HepG2 (cell line): ENCODE data around the gene POLA1. TPM values are rescaled to one million over a fixed set of nuclear protein-coding genes. Genes with fewer than 3 reads are reported as not detected.

ENCODE experiments used
- ARNT ChIP-seq: fragments of 450-650 bp; IDR thresholded peaks from 2 replicates; pipeline ENCODE4 v1.6.1; 2017
- ARNTL ChIP-seq: sonication (generic); formaldehyde crosslinking; IDR thresholded peaks from 2 replicates; pipeline ENCODE4 v1.4.0; 2020; ENCODE audit warnings: mild to moderate bottlenecking, missing genetic modification reagents
- CBX2 ChIP-seq, 2 experiments: fragments of 200-600 bp in 1 of 2; sonication (generic); formaldehyde crosslinking in 1 of 2; IDR thresholded peaks; 2 replicates each; pipeline versions ENCODE4 v1.7.0 to v1.8.1; 2018 to 2022; ENCODE audit warnings: low read depth in 2 of 2, low read length in 1 of 2, mild to moderate bottlenecking in 1 of 2, missing genetic modification reagents in 1 of 2
- FOSL2 ChIP-seq: sonication (generic); formaldehyde crosslinking; IDR thresholded peaks from 2 replicates; pipeline ENCODE4 v1.4.0; 2020; ENCODE audit warnings: missing genetic modification reagents
- JARID2 ChIP-seq: sonication (generic); formaldehyde crosslinking; IDR thresholded peaks from 2 replicates; pipeline ENCODE4 v1.8.1; 2023; ENCODE audit warnings: missing genetic modification reagents, inconsistent platforms; ENCODE audit not compliant: insufficient replicate concordance
- KDM6A ChIP-seq: IDR thresholded peaks from 2 replicates; pipeline ENCODE4 v1.6.1; 2016; ENCODE audit warnings: low read depth
- MATR3 ChIP-seq: sonication (generic); formaldehyde crosslinking; IDR thresholded peaks from 2 replicates; pipeline ENCODE4 v1.4.0; 2020; ENCODE audit warnings: missing genetic modification reagents
- MBD4 ChIP-seq: IDR thresholded peaks from 2 replicates; pipeline ENCODE4 v1.6.1; 2012; ENCODE audit warnings: low read length, inconsistent platforms, borderline replicate concordance
- MTF1 ChIP-seq: sonication (generic); formaldehyde crosslinking; IDR thresholded peaks from 2 replicates; pipeline ENCODE4 v1.5.0; 2020; ENCODE audit warnings: missing genetic modification reagents
- MXD4 ChIP-seq: IDR thresholded peaks from 2 replicates; pipeline ENCODE4 v1.6.1; 2016; ENCODE audit warnings: mild to moderate bottlenecking, missing biosample characterization, missing genetic modification reagents
- PCBP2 ChIP-seq: fragments of 200-400 bp; formaldehyde crosslinking; optimal IDR thresholded peaks from 2 replicates; pipeline ENCODE3; 2018; ENCODE audit warnings: low read length, low read depth; ENCODE audit not compliant: poor library complexity, severe bottlenecking
- PTBP1 ChIP-seq: fragments of 200-400 bp; formaldehyde crosslinking; IDR thresholded peaks from 2 replicates; pipeline ENCODE4 v1.6.1; 2018; ENCODE audit warnings: low read length, low read depth; ENCODE audit not compliant: poor library complexity, severe bottlenecking
- RAD51 ChIP-seq: fragments of 450-650 bp; IDR thresholded peaks from 2 replicates; pipeline ENCODE4 v1.6.1; 2016; ENCODE audit warnings: borderline replicate concordance
- SALL2 ChIP-seq: sonication (generic); formaldehyde crosslinking; IDR thresholded peaks from 2 replicates; pipeline ENCODE4 v1.8.1; 2023; ENCODE audit warnings: mild to moderate bottlenecking, missing genetic modification reagents, inconsistent platforms
- STAT6 ChIP-seq: sonication (generic); formaldehyde crosslinking; IDR thresholded peaks from 2 replicates; pipeline ENCODE4 v1.4.0; 2020; ENCODE audit warnings: missing genetic modification reagents, mild to moderate bottlenecking, borderline replicate concordance
- TCF12 ChIP-seq, 2 experiments: fragments of 450-650 bp in 1 of 2; sonication (generic) in 1 of 2; formaldehyde crosslinking in 1 of 2; IDR thresholded peaks; 2 replicates each; pipeline versions ENCODE4 v1.6.1 to v1.8.0; 2017 to 2022; ENCODE audit warnings: antibody characterized with exemption in 1 of 2, mild to moderate bottlenecking in 1 of 2, missing genetic modification reagents in 1 of 2, moderate library complexity in 1 of 2
- ZFY ChIP-seq: sonication (generic); formaldehyde crosslinking; IDR thresholded peaks from 2 replicates; pipeline ENCODE4 v1.4.0; 2020; ENCODE audit warnings: missing genetic modification reagents
- ZNF253 ChIP-seq: sonication (generic); formaldehyde crosslinking; IDR thresholded peaks from 2 replicates; pipeline ENCODE4 v1.8.0; 2022; ENCODE audit warnings: mild to moderate bottlenecking, missing genetic modification reagents, borderline replicate concordance
- ZNF335 ChIP-seq: sonication (generic); formaldehyde crosslinking; IDR thresholded peaks from 2 replicates; pipeline ENCODE4 v1.4.0; 2020; ENCODE audit warnings: missing genetic modification reagents
- ZNF496 ChIP-seq: sonication (generic); formaldehyde crosslinking; IDR thresholded peaks from 2 replicates; pipeline ENCODE4 v1.8.1; 2023; ENCODE audit warnings: mild to moderate bottlenecking, moderate library complexity, missing genetic modification reagents; ENCODE audit not compliant: insufficient replicate concordance
- ZNF713 ChIP-seq: sonication (generic); formaldehyde crosslinking; IDR thresholded peaks from 2 replicates; pipeline ENCODE4 v1.4.0; 2020; ENCODE audit warnings: mild to moderate bottlenecking, missing genetic modification reagents
- ZNF883 ChIP-seq: sonication (generic); formaldehyde crosslinking; IDR thresholded peaks from 2 replicates; pipeline ENCODE4 v1.5.1; 2020; ENCODE audit warnings: mild to moderate bottlenecking, missing genetic modification reagents; ENCODE audit errors: not compliant biosample characterization
- polyA plus RNA-seq, 8 experiments: library from polyadenylated mRNA; depleted of rRNA in 3 of 8; stranded (reverse) in 7 of 8; unstranded in 1 of 8; fragments of >200 nt; fragmentation: Illumina TruSeq in 4 of 8; extraction: Trizol in 4 of 8; gene quantifications; 2 replicates each; pipeline versions ENCODE4 v1.2.1 to v1.2.3, GENCODE V29; 2011 to 2016; ENCODE audit warnings: low read depth in 4 of 8, missing spikeins in 1 of 8, mixed read lengths in 1 of 8; ENCODE audit not compliant: insufficient read depth in 1 of 8
- total RNA-seq, 5 experiments: library from RNA; depleted of rRNA; stranded (reverse); fragments of >200 nt; fragmentation: Illumina TruSeq; extraction: Trizol; gene quantifications; 2 replicates each; pipeline ENCODE4 v1.2.3, GENCODE V29; 2016; ENCODE audit warnings: low read depth in 1 of 5
- TF ChIP-seq, protein P1 (sequence below), 2 experiments: sonication (generic) in 1 of 2; formaldehyde crosslinking in 1 of 2; IDR thresholded peaks; 2 replicates each; pipeline versions ENCODE4 v1.5.1 to v1.6.1; 2011 to 2020; ENCODE audit warnings: borderline replicate concordance in 1 of 2, low read depth in 1 of 2, low read length in 1 of 2, mild to moderate bottlenecking in 1 of 2, missing genetic modification reagents in 1 of 2, moderate library complexity in 1 of 2
- TF ChIP-seq, protein P2 (sequence below): sonication (generic); formaldehyde crosslinking; IDR thresholded peaks from 2 replicates; pipeline ENCODE4 v1.4.0; 2020; ENCODE audit warnings: missing genetic modification reagents

Gene POLA1
- total and polyA plus RNA-seq, 2 of the 13 experiments (the other 11 are each of a cell fraction or from before 2014, with no cell fraction given) = 3.3 to 26.5 TPM

- TF ChIP-seq, protein P1, sequence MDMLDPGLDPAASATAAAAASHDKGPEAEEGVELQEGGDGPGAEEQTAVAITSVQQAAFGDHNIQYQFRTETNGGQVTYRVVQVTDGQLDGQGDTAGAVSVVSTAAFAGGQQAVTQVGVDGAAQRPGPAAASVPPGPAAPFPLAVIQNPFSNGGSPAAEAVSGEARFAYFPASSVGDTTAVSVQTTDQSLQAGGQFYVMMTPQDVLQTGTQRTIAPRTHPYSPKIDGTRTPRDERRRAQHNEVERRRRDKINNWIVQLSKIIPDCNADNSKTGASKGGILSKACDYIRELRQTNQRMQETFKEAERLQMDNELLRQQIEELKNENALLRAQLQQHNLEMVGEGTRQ (IDR thresholded peaks at IDR 0.05; ENCODE audit: low read depth, low read length) = no peak
- TF ChIP-seq, protein P1 (CRISPR knock-in tag; IDR thresholded peaks at IDR 0.05; ENCODE audit: borderline replicate concordance) = no peak
- TF ChIP-seq ZNF253 (CRISPR knock-in tag) (no peak), PTBP1 (no peak), MXD4 (CRISPR knock-in tag) (0 out of 2 replicates have a peak, but pooled peaks have one; percentile 32), STAT6 (CRISPR knock-in tag) (no peak), MTF1 (no peak), FOSL2 (CRISPR knock-in tag) (no peak), TCF12 (IDR thresholded peaks at IDR 0.05) (no peak), TCF12 (CRISPR knock-in tag; IDR thresholded peaks at IDR 0.05) (no peak), RAD51 (no peak), CBX2 (IDR thresholded peaks at IDR 0.05; ENCODE audit: low read depth, low read length) (no peak), CBX2 (CRISPR knock-in tag; IDR thresholded peaks at IDR 0.05; ENCODE audit: low read depth) (no peak), KDM6A (CRISPR knock-in tag) (no peak), ARNT (no peak), ZNF883 (CRISPR knock-in tag) (no peak), ARNTL (CRISPR knock-in tag) (no peak), MBD4 (no peak), MATR3 (no peak), ZNF335 (no peak), PCBP2 (no peak), ZNF713 (no peak), ZNF496 (CRISPR knock-in tag) (no peak), ZFY (CRISPR knock-in tag) (peak; percentile 53; the same call in 1 of the 2 replicates), SALL2 (CRISPR knock-in tag) (no peak), JARID2 (CRISPR knock-in tag) (no peak)
- TF ChIP-seq, protein P2, sequence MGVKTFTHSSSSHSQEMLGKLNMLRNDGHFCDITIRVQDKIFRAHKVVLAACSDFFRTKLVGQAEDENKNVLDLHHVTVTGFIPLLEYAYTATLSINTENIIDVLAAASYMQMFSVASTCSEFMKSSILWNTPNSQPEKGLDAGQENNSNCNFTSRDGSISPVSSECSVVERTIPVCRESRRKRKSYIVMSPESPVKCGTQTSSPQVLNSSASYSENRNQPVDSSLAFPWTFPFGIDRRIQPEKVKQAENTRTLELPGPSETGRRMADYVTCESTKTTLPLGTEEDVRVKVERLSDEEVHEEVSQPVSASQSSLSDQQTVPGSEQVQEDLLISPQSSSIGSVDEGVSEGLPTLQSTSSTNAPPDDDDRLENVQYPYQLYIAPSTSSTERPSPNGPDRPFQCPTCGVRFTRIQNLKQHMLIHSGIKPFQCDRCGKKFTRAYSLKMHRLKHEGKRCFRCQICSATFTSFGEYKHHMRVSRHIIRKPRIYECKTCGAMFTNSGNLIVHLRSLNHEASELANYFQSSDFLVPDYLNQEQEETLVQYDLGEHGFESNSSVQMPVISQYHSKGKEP = no peak
These were observed at the start of gene POLA1 (continued) for GRCh38 chrX:24693453-24694202.
